Fibroblast of lung (primary cell): ENCODE measurements around the gene CAND1. TPM values are rescaled to one million over a fixed set of nuclear protein-coding genes. Genes with fewer than 3 reads are reported as not detected.

Source experiments
- DNase-seq, 2 donors: peaks; one replicate each; pipeline versions ENCODE4 v3.0.0 to v3.0.0-alpha.2; 2010; ENCODE audit warnings: low read depth in 2 of 2
- H2AFZ ChIP-seq: 2 replicates; pipeline ENCODE4 v1.5.1; 2012; ENCODE audit warnings: low read length, control low read depth, inconsistent platforms
- H3K27ac ChIP-seq: 2 replicates; pipeline ENCODE4 v1.5.1; 2011; ENCODE audit warnings: low read length, control low read depth; ENCODE audit not compliant: insufficient read depth
- H3K27me3 ChIP-seq: 2 replicates; pipeline ENCODE4 v1.5.1; 2011; ENCODE audit warnings: mild to moderate bottlenecking, low read length; ENCODE audit not compliant: control insufficient read depth, insufficient read depth
- H3K36me3 ChIP-seq: 2 replicates; pipeline ENCODE4 v1.5.1; 2011; ENCODE audit warnings: low read length; ENCODE audit not compliant: control insufficient read depth, insufficient read depth
- H3K4me1 ChIP-seq: 2 replicates; pipeline ENCODE4 v1.5.1; 2011; ENCODE audit warnings: low read length; ENCODE audit not compliant: control insufficient read depth, insufficient read depth; ENCODE audit errors: extremely low read depth
- H3K4me2 ChIP-seq: 2 replicates; pipeline ENCODE4 v1.5.1; 2011; ENCODE audit warnings: low read length, control low read depth; ENCODE audit not compliant: insufficient read depth; ENCODE audit errors: extremely low read depth
- H3K4me3 ChIP-seq, 4 experiments: fragments of 200-600 bp in 1 of 4; sonication (generic) in 1 of 4; replicated peaks in 1 of 4; 2 replicates each; pipeline ENCODE4 v1.5.1; 2011 to 2016; ENCODE audit warnings: low read length in 4 of 4, low read depth in 3 of 4, mild to moderate bottlenecking in 3 of 4, control low read depth in 2 of 4, inconsistent platforms in 1 of 4, mixed read lengths in 1 of 4; ENCODE audit not compliant: insufficient read depth in 1 of 4; ENCODE audit errors: control extremely low read depth in 1 of 4
- H3K79me2 ChIP-seq: 2 replicates; pipeline ENCODE4 v1.5.1; 2012; ENCODE audit warnings: mild to moderate bottlenecking, low read length, inconsistent platforms; ENCODE audit not compliant: control insufficient read depth, insufficient read depth
- H3K9ac ChIP-seq: 2 replicates; pipeline ENCODE4 v1.5.1; 2011; ENCODE audit warnings: mild to moderate bottlenecking, low read length, control low read depth; ENCODE audit not compliant: insufficient read depth
- H3K9me3 ChIP-seq: 2 replicates; pipeline ENCODE4 v1.5.1; 2012; ENCODE audit warnings: low read depth, low read length; ENCODE audit not compliant: control insufficient read depth, insufficient read depth
- H4K20me1 ChIP-seq: 2 replicates; pipeline ENCODE4 v1.5.1; 2011; ENCODE audit warnings: low read length; ENCODE audit not compliant: control insufficient read depth, insufficient read depth; ENCODE audit errors: extremely low read depth
- CTCF ChIP-seq, 2 donors: IDR thresholded peaks in 1 of 2; conservative IDR thresholded peaks in 1 of 2; 1 replicate in 1 of 2; 2 replicates in 1 of 2; pipeline ENCODE4 v1.5.1; 2011 to 2012; ENCODE audit warnings: low read length in 2 of 2, control low read depth in 1 of 2, inconsistent platforms in 1 of 2, low read depth in 1 of 2, mild to moderate bottlenecking in 1 of 2
- EZH2 ChIP-seq: IDR thresholded peaks from 2 replicates; pipeline ENCODE4 v1.5.1; 2012; ENCODE audit warnings: low read length, control low read depth, mild to moderate bottlenecking; ENCODE audit errors: missing control alignments
- polyA plus RNA-seq, 2 donors: library from polyadenylated mRNA; depleted of rRNA in 1 of 2; stranded (reverse) in 1 of 2; unstranded in 1 of 2; fragments of >200 nt; gene quantifications; 2 replicates each; pipeline ENCODE4 v1.2.1, GENCODE V29; 2011 to 2012; ENCODE audit warnings: missing spikeins in 1 of 2
- total RNA-seq: library from RNA; depleted of rRNA; stranded (reverse); fragments of >200 nt; gene quantifications from 2 replicates; pipeline ENCODE4 v1.2.1, GENCODE V29; 2014

The CAND1 gene
- total and polyA plus RNA-seq, 2 donors (not counting 1 experiment from before 2014, with no cell fraction given) = 101 to 133 TPM

- no peak for DNase-seq
- H3K36me3 ChIP-seq = peaks cover 11% of the 10 kb centered on the region
- H3K79me2 ChIP-seq = no peaks in the 10 kb centered on the region
- H3K9me3 ChIP-seq = no peaks in the 10 kb centered on the region
- no peaks in the 10 kb centered on the region for H3K27me3 ChIP-seq
- no peak overlapping the region for H3K4me3 ChIP-seq
- H3K9ac ChIP-seq = no peak overlapping the region
- H2AFZ ChIP-seq = no peak overlapping the region
- H3K4me2 ChIP-seq = no peak overlapping the region
- no peaks in the 10 kb centered on the region for H3K4me1 ChIP-seq
- TF ChIP-seq EZH2 (no peak), CTCF (conservative IDR thresholded peaks at IDR 0.05 in 1 of 2, IDR thresholded peaks at IDR 0.05 in 1 of 2; ENCODE audit: low read depth in 1 of 2, low read length in 2 of 2) (no peak)
- H4K20me1 ChIP-seq = no peaks in the 10 kb centered on the region
- H3K27ac ChIP-seq = no peak overlapping the region
Observed at GRCh38 chr12:67315661-67316060, 46.5 kb downstream of the CAND1 start.

GRCh38 chr12:67318786-67319185 lies 49.6 kb downstream of the CAND1 start:
- Histone ChIP-seq H3K4me2 (no peak overlapping the region), H3K9me3 (no peaks in the 10 kb centered on the region), H3K9ac (no peak overlapping the region), H3K36me3 (peaks cover 4% of the 10 kb centered on the region), H3K4me1 (no peaks in the 10 kb centered on the region), H3K27ac (no peak overlapping the region), H3K4me3 (no peak overlapping the region), H2AFZ (no peak overlapping the region), H4K20me1 (no peaks in the 10 kb centered on the region), H3K27me3 (no peaks in the 10 kb centered on the region), H3K79me2 (no peaks in the 10 kb centered on the region)
- no peak for DNase-seq
- TF ChIP-seq CTCF (conservative IDR thresholded peaks at IDR 0.05 in 1 of 2, IDR thresholded peaks at IDR 0.05 in 1 of 2; ENCODE audit: low read depth in 1 of 2, low read length in 2 of 2) = no peak
- TF ChIP-seq EZH2 = no peak

- no peaks in the 10 kb centered on the region for H3K9me3 ChIP-seq
- peaks cover 4% of the 10 kb centered on the region for H3K36me3 ChIP-seq
- no peak overlapping the region for H3K9ac ChIP-seq
- DNase-seq = no peak
- no peak overlapping the region for H3K4me2 ChIP-seq
- no peak for TF ChIP-seq CTCF (conservative IDR thresholded peaks at IDR 0.05 in 1 of 2, IDR thresholded peaks at IDR 0.05 in 1 of 2; ENCODE audit: low read depth in 1 of 2, low read length in 2 of 2)
- no peak for TF ChIP-seq EZH2
- H2AFZ ChIP-seq = no peak overlapping the region
- no peaks in the 10 kb centered on the region for H3K79me2 ChIP-seq
- no peaks in the 10 kb centered on the region for H4K20me1 ChIP-seq
- H3K27ac ChIP-seq = no peak overlapping the region
- H3K27me3 ChIP-seq = no peaks in the 10 kb centered on the region
- H3K4me3 ChIP-seq = no peak overlapping the region
- H3K4me1 ChIP-seq = no peaks in the 10 kb centered on the region
Observed at GRCh38 chr12:67319936-67320335, 50.8 kb downstream of the CAND1 start.
